NCI-H69 (cell line): ENCODE data around the gene HLA-DMA.

Source experiments
- DNase-seq: peaks from one replicate; lab custom pipeline; 2025; lab: John Stamatoyannopoulos, UW

HLA-DMA gene

GRCh38 chr6:32974541-32975308, 21.8 kb upstream of the HLA-DMA start:
- DNase-seq = peak; percentile 31

DNA sequence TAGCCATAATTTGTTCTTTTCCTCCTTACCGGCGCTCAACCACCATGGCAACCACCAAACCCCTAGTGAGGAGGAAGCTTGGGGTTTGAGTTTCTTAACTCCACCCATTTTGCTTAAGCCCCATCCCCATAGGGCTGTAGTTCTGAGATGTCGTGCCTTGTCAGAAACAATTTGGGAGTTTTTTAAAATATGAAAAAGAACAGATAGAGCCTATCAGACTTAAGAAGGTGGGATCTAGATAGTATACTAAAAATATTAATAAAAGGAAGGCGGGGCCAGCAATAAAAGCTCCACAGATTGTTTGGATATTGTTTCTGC, 21.1 kb upstream of the HLA-DMA start:
- peak; percentile 66 for DNase-seq

DNA sequence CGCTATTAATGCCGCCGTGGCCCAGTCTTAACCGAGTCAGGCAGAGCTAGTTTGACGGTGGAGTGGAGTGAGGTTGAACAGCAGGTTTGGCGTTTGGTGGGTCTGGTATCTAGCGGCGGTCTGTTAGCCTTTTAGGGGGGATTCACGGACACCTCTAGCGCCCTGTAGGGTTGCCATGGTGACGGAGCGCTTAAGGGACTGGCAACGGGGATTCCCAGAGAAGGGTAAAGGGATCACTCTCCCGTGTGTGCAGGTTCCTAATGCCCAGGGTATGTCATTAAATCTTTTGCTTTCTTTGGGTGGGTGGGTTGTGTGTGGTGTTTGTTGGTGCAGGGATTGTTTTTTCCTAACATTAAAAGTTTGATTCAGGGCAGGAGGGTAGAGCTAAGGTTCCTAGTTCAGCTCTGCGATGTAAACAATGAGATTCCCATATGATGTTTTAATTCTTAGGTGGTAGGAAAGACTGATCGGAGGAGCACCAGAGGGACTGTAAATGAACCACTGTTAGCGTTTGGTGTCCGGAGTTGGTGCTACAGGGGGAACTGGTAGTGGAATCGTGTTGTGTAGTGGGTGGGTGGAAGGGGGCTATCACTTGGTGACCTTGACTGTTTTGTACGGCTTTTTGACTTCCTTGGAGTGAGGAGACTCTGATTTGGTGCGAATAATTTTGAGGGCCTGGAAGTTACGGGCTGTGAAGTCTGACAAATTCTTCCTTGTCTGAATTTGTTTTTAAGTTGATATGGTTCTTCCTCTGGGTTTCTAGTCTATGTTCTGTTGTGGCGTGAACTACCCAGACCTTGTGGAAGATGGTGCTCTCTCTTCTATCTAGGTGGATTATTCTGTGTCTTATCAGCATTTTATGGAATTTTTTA, 20.5 kb upstream of the HLA-DMA start:
- peak; percentile 86 for DNase-seq

GRCh38 chr6:32972353-32973143, 19.7 kb upstream of the HLA-DMA start:
- DNase-seq = peak; percentile 75

DNA sequence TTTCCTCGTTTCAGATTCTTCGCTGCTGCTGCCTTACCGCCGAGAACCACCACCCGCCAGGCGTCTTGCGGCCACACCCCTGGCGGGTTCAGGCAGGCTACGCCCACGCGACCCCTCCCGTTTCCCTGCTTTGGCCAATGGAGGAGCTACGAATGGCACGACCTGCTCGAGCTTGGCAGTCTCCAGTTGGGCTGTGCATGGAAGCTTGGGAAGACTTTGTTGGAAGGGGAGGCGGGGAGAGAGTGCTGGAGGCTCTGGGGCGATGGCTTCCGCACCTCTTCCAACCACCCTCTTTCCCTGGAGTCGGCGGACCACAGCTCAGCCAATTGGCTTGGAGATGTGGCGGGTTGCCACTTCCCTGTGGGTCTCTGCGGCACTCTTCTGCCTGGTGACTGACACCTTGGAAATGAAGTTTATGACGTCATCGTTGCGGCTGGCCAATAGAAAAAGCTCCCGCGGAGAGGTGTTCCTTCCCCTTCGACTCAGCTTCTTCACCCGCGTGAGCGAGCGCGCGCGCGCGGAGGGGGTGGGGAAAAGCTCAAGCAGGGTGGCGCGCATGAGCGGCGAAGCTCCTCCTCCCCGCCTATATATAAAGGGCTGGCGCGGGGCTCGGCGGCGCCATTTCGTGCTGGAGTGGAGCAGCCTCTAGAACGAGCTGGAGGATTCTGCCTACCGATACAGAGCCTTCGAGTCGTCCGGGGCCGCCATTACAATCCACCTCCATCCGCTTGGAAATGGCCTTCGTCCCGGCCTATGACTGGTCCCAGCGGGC, 18.9 kb upstream of the HLA-DMA start:
- DNase-seq = peak; percentile 100

- no peak for DNase-seq
Measured at GRCh38 chr6:32971242-32971580, 18.3 kb upstream of the HLA-DMA start.

DNA sequence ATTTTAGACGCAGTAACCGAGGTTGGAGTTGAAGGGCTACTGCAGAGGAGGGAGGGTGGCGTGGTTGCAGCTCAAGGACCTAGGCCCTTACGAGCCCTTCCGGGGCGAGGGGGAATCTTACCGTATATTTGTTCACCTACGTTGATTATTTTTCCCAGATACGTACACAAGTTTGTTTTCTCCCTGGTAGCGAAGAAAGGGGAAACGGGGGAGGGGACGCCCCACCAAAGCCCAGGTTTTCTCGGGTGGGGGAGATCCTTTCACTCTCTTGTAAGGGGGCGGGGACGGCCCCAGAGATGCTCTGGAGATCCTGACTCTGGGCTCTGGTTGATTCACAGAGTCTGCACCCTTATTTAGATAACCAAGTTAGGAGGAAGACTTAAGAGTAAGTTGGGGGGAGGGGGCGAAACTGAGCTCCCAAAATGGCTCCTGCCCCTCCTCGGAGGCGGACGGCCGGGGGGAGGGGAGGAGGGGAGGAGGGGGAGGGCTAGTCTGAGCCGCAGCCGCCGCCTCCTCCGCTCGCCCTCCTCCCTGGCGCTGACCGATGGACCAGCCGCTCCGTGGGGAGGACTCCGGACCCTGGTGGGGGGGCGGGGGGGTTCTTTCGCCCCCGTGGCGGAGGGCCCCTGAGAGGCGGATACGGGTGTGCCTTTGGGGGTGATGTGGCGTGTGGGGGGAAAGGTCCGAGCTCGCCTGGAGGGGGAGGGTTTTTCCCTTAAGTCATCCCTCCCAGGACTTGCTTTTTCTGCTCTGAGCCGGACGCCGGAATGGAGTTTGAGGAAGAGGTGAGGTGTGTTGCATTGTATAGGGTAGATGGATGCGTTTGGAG, 17.7 kb upstream of the HLA-DMA start:
- peak; percentile 95 for DNase-seq

DNA sequence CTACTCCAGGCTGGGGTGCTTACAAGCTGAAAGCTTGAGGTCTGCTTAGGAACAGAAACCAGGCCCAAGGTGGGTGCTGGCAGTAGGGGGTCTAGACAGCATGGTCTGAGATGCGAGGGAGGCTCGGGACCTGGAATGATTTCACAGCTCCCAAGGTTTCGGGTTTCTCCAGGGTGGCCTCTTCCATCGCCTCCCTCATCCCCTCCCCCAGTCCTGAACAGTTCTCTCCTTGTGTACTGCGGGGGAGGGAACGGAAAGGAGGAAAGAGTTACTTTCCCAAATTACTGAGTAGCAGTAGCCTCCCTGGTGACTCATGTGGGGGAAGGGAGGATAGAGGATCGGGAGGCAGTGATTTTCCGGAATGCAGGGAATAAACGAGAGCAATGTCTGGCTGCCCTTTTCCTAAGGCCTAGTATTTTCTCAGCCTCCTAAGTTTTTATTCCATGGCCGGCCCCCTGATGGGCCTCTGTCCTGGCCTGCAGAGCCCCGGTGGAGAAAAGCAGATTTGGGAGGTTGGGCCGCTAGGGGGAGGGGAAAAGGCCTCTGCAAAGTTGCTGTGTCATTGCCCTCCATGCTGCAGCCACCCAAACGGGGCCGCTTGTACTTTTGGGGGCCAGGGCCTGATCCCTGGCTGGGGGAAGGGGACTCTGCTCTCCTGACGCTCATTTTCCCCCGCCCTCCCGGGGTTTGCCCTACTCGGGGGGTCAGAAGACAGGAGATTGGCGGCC, 17.0 kb upstream of the HLA-DMA start:
- DNase-seq = peak; percentile 95

GRCh38 chr6:32968867-32969684, 16.2 kb upstream of the HLA-DMA start:
- peak; percentile 97 for DNase-seq

GRCh38 chr6:32968093-32968866, 15.4 kb upstream of the HLA-DMA start, which contains the start of gene BRD2:
Gene BRD2 (plus strand): TSS chr6:32968594. CDS start chr6:32972899, 4,305 bp downstream.
- DNase-seq = peak; percentile 98

GRCh38 chr6:32967151-32968091, 14.5 kb upstream of the HLA-DMA start:
- peak; percentile 88 for DNase-seq

DNA sequence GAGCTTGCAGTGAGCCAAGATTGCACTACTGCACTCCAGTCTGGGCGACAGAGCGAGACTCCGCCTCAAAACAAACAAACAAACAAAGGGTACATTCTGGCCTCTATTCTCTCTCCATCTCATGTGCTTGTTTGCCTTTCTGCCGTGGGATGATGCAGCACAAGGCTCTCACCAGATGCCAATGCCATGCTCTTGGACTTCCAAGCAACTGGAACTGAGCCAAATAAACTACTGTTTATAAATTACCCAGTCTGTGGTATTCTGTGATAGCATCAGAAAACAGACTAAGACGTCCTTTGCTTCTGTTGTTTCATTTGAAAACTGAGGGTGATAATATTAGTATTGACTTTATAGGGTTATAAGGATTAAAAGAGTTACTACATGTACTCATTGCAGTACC, 11.9 kb upstream of the HLA-DMA start:
- DNase-seq = peak; percentile 20

DNA sequence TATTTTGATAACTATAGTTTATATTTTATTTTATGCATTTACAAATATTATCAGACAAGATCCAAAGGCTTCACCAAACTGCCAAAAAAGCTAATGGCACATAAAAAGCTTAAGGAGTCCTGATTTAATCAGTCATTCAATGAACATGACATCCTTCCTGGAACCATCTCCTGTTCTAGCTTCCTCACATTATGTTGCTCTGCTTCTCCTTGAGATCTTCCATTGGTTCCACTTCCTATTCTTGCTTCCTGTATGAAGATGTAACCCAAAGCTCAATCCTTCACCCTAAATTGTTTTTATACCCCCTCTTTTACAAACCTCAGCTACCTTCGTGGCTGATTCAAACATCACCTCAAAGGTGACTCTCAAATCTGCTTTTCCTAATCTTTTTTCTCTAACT, 11.0 kb upstream of the HLA-DMA start:
- no peak for DNase-seq

GRCh38 chr6:32962213-32962826, 9.4 kb upstream of the HLA-DMA start:
- no peak for DNase-seq

DNA sequence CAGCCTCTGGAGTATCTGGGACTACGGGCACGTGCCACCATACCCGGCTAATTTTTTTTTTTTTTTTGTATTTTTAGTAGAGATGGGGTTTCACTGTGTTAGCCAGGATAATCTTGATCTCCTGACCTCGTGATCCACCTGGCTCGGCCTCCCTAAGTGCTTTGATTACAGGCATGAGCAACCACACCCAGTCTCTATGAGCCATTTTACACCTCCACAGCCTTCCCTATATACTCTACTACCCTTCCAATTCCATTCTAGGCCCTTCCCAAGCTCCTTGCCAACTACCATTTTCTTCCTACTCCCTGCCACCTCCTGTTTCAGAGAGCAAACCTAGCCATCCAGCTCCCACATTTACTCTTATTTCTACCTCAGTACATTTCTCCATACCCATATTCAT, 7.7 kb upstream of the HLA-DMA start:
- no peak for DNase-seq

- DNase-seq = no peak
Measured at GRCh38 chr6:32956176-32956575, 3.3 kb upstream of the HLA-DMA start.
